Neural crest cell (in vitro differentiated cells): ENCODE measurements around the gene VWA8. TPM values are rescaled to one million over a fixed set of nuclear protein-coding genes. Genes with fewer than 3 reads are reported as not detected.
"Not testable (repeated sequence)": the region's sequence is repeated elsewhere in the genome, so short reads cannot be mapped to it uniquely, and the experiment has no call there.

Experiments
- DNase-seq: peaks from one replicate; pipeline ENCODE4 v3.0.0; 2021; ENCODE audit warnings: low read depth, mixed read lengths, low spot score
- H3K27ac Mint-ChIP-seq: one replicate; pipeline ENCODE4 v1.8.0; 2021; ENCODE audit warnings: mild to moderate bottlenecking, mixed read lengths; ENCODE audit not compliant: unreplicated experiment
- H3K27me3 Mint-ChIP-seq: 2 replicates; pipeline ENCODE4 v1.8.0; 2021; ENCODE audit warnings: low read depth, mild to moderate bottlenecking, mixed read lengths
- H3K36me3 Mint-ChIP-seq: 2 replicates; pipeline ENCODE4 v1.8.0; 2021; ENCODE audit warnings: low read depth, mild to moderate bottlenecking, mixed read lengths
- H3K4me1 Mint-ChIP-seq: 2 replicates; pipeline ENCODE4 v1.8.0; 2021; ENCODE audit warnings: mixed read lengths
- H3K4me3 Mint-ChIP-seq: one replicate; pipeline ENCODE4 v1.8.0; 2021; ENCODE audit warnings: mild to moderate bottlenecking, mixed read lengths
- H3K9me3 Mint-ChIP-seq: 2 replicates; pipeline ENCODE4 v1.8.0; 2021; ENCODE audit warnings: mixed read lengths
- total RNA-seq: library from RNA; stranded (reverse); gene quantifications from 2 replicates; pipeline ENCODE4 v1.2.1, GENCODE V29; 2021
- TF ChIP-seq, protein P1 (sequence below): fragments of 200-600 bp; sonication (generic); conservative IDR thresholded peaks from 2 replicates; pipeline ENCODE4 v1.5.0; 2021; ENCODE audit warnings: antibody characterized with exemption, mild to moderate bottlenecking

Gene VWA8
- total RNA-seq, 1 donor from 2014 or later = 19.5 TPM

DNA sequence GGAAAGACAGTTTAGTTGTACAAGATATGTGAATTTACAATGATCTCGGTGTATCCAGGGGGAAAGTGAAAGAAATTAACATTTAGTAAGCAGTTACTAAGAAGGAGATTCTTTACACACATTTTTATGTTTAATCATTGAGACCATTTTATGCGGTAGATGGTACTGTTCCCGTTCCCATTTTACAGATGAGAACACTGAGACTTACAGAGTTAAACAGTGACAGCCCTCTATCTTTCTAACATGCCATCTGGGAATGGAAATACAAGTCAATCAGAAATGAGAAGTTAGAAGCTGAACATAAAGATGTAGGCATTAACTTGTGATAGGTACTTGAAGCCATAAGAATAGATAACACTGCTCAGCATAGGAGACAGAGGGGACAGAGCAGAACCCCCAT, 144.9 kb downstream of the VWA8 start:
- TF ChIP-seq, protein P1, sequence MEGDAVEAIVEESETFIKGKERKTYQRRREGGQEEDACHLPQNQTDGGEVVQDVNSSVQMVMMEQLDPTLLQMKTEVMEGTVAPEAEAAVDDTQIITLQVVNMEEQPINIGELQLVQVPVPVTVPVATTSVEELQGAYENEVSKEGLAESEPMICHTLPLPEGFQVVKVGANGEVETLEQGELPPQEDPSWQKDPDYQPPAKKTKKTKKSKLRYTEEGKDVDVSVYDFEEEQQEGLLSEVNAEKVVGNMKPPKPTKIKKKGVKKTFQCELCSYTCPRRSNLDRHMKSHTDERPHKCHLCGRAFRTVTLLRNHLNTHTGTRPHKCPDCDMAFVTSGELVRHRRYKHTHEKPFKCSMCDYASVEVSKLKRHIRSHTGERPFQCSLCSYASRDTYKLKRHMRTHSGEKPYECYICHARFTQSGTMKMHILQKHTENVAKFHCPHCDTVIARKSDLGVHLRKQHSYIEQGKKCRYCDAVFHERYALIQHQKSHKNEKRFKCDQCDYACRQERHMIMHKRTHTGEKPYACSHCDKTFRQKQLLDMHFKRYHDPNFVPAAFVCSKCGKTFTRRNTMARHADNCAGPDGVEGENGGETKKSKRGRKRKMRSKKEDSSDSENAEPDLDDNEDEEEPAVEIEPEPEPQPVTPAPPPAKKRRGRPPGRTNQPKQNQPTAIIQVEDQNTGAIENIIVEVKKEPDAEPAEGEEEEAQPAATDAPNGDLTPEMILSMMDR = no peak
- H3K36me3 Mint-ChIP-seq = peaks cover 25% of the 10 kb centered on the region
- DNase-seq = no peak
- no peak overlapping the region for H3K27ac Mint-ChIP-seq
- no peaks in the 10 kb centered on the region for H3K9me3 Mint-ChIP-seq
- H3K4me1 Mint-ChIP-seq = peaks cover 12% of the 10 kb centered on the region
- no peaks in the 10 kb centered on the region for H3K27me3 Mint-ChIP-seq
- no peak overlapping the region for H3K4me3 Mint-ChIP-seq

GRCh38 chr13:41813426-41813825, 147.5 kb downstream of the VWA8 start:
- no peak for DNase-seq
- Mint-ChIP-seq H3K36me3 (peaks cover 35% of the 10 kb centered on the region), H3K27me3 (no peaks in the 10 kb centered on the region), H3K4me3 (no peak overlapping the region), H3K4me1 (peaks cover 12% of the 10 kb centered on the region), H3K9me3 (no peaks in the 10 kb centered on the region), H3K27ac (no peak overlapping the region)
- TF ChIP-seq, protein P1 = no peak

DNA sequence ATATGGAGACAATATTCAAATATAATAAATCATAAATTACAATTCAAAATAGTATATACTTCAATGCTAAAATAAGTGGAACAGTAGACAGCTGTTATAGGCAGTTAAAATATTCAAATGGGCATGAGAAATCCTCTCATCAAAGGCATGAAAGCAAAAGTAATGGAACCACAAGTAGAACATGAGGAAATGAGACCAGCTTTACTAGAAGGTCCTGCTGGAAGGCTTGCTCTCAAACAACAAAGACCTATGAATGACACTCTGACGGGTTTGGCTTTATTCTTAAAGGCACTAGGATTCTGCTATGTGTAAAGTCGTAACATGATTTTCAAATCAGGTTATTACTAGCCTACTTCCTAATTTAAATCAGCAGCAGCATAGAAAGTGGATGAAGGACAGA, 148.1 kb downstream of the VWA8 start:
- H3K27ac Mint-ChIP-seq = no peak overlapping the region
- no peaks in the 10 kb centered on the region for H3K9me3 Mint-ChIP-seq

DNA sequence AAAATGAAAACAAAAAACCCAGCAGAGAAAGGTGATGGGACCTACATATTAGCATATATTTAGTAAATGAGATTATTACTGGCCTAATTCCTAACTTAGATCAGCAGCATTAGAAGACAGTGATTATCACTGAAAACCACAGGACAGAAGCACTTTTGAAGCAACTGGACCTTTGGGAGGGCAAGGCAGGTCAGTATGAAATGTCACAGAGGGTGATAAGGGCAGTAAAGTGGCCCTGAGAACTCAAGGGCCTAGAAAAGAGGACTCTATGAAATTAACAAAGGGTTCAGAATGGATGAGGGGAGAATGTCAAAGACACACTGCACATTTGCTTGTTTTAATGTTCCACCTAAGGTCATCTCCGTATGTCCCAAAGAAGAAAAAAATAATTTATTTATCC, 148.7 kb downstream of the VWA8 start:
- Mint-ChIP-seq H3K4me3 (no peak overlapping the region), H3K4me1 (peaks cover 12% of the 10 kb centered on the region), H3K27ac (no peak overlapping the region), H3K9me3 (no peaks in the 10 kb centered on the region), H3K36me3 (peaks cover 42% of the 10 kb centered on the region), H3K27me3 (no peaks in the 10 kb centered on the region)
- TF ChIP-seq, protein P1 = no peak
- no peak for DNase-seq

More for the DNA sequence above, 148.1 kb downstream of the VWA8 start:
- DNase-seq = no peak
- peaks cover 12% of the 10 kb centered on the region for H3K4me1 Mint-ChIP-seq
- TF ChIP-seq, protein P1 = no peak
- no peaks in the 10 kb centered on the region for H3K27me3 Mint-ChIP-seq
- H3K36me3 Mint-ChIP-seq = peaks cover 39% of the 10 kb centered on the region
- H3K4me3 Mint-ChIP-seq = no peak overlapping the region

GRCh38 chr13:41811588-41812021, 149.3 kb downstream of the VWA8 start:
- Mint-ChIP-seq H3K27ac (no peak overlapping the region), H3K27me3 (no peaks in the 10 kb centered on the region), H3K9me3 (peaks cover 4% of the 10 kb centered on the region), H3K4me3 (no peak overlapping the region), H3K36me3 (peaks cover 45% of the 10 kb centered on the region), H3K4me1 (peaks cover 12% of the 10 kb centered on the region)
- TF ChIP-seq, protein P1 = no peak
- no peak for DNase-seq

DNA sequence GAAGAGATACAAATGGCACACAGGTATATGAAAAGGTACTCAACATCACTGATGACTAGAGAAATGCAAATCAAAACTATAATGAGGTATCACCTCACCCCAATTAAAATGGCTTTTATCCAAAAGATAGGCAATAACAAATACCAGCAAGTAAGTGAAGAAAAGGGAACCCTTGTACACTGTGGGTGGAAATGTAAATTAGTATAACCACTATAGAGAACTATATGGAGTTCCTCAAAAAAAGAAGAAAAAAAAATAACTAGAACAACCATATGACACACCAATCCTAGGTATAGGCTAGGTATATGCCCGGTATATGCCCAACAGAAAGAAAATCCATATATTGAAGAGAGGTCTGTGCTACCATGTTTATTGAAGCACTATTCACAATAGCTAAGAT, 150.9 kb downstream of the VWA8 start:
- peaks cover 10% of the 10 kb centered on the region for H3K4me1 Mint-ChIP-seq
- peaks cover 39% of the 10 kb centered on the region for H3K36me3 Mint-ChIP-seq
- H3K27ac Mint-ChIP-seq = no peak overlapping the region
- TF ChIP-seq, protein P1 = no peak
- DNase-seq = no peak
- no peak overlapping the region for H3K4me3 Mint-ChIP-seq
- no peaks in the 10 kb centered on the region for H3K27me3 Mint-ChIP-seq
- peaks cover 6% of the 10 kb centered on the region for H3K9me3 Mint-ChIP-seq

DNA sequence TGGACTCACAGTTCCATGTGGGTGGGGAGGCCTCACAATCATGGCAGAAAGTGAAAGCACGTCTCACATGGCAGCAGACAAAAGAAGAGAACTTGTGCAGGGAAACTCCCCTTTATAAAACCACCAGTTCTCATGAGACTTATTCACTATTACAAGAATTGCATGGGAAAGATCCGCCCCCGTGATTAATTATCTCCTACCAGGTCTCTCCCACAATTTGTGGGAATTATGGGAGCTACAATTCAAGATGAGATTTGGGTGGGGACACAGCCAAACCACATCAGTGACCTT, 157.5 kb downstream of the VWA8 start:
- H3K27ac Mint-ChIP-seq, DNase-seq, H3K4me3 Mint-ChIP-seq, H3K4me1 Mint-ChIP-seq, H3K27me3 Mint-ChIP-seq: not testable (repeated sequence)
- H3K36me3 Mint-ChIP-seq = peaks cover 55% of the 10 kb centered on the region
- H3K9me3 Mint-ChIP-seq = peaks cover 24% of the 10 kb centered on the region
